AG09319 (cell line): Measurements from ENCODE around the gene MYOM1.

ENCODE experiments used
- DNase-seq: peaks from one replicate; pipeline ENCODE4 v3.0.0-alpha.2; 2010; ENCODE audit warnings: low read depth; ENCODE audit errors: extremely low read depth
- CTCF ChIP-seq: IDR thresholded peaks from 2 replicates; pipeline ENCODE4 v1.5.1; 2011; ENCODE audit warnings: low read depth, mild to moderate bottlenecking, inconsistent platforms, low read length, moderate library complexity

Gene MYOM1

GRCh38 chr18:3132700-3133099 is 87.1 kb downstream of the MYOM1 start:
- no peak for TF ChIP-seq CTCF
- DNase-seq: no peak

DNA sequence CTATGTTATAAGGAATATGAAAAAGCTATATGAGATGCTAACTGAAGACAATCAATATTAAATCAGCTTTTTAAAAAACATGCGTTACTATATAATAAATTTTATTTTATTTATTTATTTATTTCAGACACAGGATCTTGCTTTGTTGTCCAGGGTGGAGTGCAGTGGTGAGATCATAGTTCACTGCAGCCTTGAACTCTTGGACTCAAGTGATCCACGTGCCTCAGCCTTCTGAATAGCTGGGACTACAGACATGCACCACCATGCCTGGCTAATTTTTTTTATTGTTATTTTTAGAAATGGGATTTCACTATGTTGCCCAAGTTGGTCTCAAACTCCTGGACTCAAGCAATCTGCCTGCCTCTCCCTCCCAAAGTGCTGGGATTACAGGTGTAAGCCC is 89.4 kb downstream of the MYOM1 start:
- no peak for DNase-seq
- TF ChIP-seq CTCF: no peak

DNA sequence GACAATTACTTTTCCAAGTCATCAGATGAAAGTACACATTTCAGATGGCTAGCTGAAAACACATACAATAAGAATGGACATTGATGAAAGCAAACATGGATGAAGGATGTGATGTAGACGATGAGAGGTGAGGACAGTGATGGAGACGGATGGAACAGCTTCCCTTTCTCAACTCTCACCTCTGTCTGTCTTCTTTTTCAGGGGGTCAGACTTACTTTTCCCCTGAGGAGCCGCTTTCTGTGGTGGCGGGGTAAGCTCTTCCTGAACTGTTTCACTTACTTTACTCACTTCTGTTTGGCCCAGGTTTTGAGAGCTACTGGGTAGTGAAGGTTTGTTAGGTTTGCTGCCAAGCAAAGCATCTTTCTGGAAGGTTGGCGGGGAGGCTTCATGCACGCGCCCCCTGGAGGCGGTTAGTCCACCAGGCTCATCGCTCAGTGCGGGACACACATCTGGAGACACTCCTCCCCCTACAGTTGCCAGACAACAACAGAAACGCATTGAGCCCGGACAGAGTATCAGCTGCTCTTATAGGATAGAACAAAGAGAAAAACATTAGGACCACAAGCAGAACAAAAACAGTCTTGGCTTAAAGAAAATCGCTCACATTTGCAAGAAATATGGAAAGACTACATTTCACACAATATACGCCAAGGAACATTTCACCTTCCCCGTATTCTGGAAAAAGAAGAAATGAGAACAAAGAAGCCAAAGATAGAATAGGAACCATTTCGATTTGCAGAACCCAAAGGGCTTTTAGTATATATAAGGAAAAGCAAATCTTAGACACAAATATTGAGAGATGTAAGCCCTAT is 90.5 kb downstream of the MYOM1 start:
- TF ChIP-seq CTCF: peak; percentile 98
- peak; percentile 39 for DNase-seq

DNA sequence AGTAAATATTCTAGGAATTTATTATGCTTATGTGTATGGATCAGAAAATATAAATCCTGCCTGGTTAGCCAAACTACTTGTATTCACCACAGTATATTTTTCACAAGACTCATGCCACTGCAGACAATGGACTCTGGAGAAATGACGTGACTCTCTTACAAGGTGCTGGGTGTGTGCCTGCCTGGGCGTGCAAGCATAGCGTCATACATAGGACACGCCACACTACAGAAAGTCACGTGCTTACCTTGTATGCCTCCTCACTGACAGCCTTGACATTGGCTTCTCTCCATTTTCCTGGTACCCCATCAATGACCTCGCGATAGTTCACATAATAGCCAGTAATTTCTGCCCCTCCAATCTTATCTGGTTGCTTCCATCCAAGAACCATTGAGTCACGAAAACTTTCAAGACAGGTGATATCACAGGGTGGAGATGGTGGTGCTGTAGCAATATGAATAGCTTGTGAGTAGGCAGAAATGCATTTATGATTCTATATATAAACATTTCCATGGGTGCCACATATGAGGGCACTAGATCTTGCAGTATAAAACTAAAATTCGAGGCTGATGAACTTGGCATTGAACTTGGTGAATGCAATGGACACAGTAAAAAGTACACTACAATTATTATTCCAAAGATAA is 93.2 kb downstream of the MYOM1 start:
- TF ChIP-seq CTCF: no peak

DNA sequence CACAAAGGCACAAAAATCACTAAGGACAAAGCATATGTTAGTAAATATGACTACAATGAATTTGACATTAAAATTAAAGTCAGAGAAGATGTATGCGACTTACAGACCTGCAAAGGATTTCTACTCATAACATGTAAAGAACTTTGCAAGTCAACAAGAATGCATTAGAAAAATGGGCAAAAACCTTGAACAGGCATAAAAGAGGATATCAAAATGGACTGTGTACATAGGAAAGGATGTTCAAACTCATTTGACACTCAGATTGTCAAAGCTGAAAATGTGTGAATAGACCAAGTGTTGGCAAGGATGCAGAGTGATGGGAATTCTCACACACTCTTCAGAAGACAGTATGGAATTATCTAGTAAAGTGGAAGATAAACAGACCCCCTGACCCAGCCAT is 94.9 kb downstream of the MYOM1 start:
- TF ChIP-seq CTCF: no peak
- DNase-seq: no peak

More for the DNA sequence above, 93.2 kb downstream of the MYOM1 start:
- no peak for DNase-seq

DNA sequence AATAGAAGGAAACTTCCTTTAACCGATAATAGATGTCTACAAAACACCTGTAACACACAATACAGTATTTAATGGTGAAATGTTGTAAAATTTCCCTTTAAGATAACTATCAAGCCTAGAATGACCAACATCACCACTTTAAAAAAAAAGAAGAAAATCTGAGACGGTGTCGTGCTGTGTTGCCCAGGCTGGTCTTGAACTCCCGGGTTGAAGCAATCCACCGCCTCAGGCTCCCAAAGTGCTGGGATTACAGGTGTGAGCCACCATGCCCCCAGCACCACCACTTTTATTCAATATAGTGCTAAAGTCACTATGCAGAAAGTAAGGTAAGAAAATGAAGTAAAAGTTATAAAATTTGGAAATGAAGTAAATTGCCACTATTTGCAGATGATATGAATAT is 96.9 kb downstream of the MYOM1 start:
- TF ChIP-seq CTCF: no peak
- DNase-seq: no peak

DNA sequence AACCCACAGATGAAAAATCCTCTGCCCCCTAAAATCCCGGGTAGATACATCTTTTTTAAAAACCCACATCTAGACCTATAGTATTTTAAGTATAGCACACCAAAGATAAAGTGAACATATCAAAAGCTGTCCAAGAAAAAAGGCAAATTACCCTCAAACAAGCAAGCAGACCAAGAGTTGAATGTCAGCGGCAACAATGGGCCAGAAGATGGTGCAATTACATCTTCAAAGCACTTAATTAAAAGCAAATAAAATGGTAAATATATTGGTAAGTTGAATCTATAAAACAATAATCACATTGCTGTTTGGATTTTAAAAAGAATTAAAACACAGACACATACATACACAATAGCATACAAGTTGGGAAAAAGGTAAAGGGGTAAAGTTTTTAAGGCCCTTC is 98.5 kb downstream of the MYOM1 start:
- DNase-seq: no peak
- no peak for TF ChIP-seq CTCF
